ENCODE data around the gene ZNF783. TPM values are rescaled to one million over a fixed set of nuclear protein-coding genes. Genes with fewer than 3 reads are reported as not detected.
"Not testable (repeated sequence)": the region's sequence is repeated elsewhere in the genome, so short reads cannot be mapped to it uniquely, and the experiment has no call there.

The ZNF783 gene
- total RNA-seq, 1 experiment from 2014 or later, result 3.9 TPM

GRCh38 chr7:149252378-149252777, 9.6 kb upstream of the ZNF783 start:
- Histone ChIP-seq H3K27ac (no peak overlapping the region), H3K27me3 (replicated peaks) (no peaks in the 10 kb centered on the region), H3K36me3 (peaks cover 36% of the 10 kb centered on the region), H3K4me1 (replicated peaks) (0 out of 2 replicates have a peak, but pooled peaks cover 3% of the 10 kb centered on the region), H3K4me3 (no peak overlapping the region), H3K9me3 (replicated peaks) (no peaks in the 10 kb centered on the region)
- DNase-seq (ENCODE audit: low read depth in 1 of 2, low spot score in 2 of 2), result no peak

GRCh38 chr7:149253665-149254064, 8.3 kb upstream of the ZNF783 start:
- Histone ChIP-seq H3K4me1 (replicated peaks) (no peaks in the 10 kb centered on the region), H3K36me3 (peaks cover 36% of the 10 kb centered on the region), H3K4me3 (no peak overlapping the region), H3K27ac (no peak overlapping the region), H3K27me3 (replicated peaks) (no peaks in the 10 kb centered on the region), H3K9me3 (replicated peaks) (no peaks in the 10 kb centered on the region)
- no peak for DNase-seq (ENCODE audit: low read depth in 1 of 2, low spot score in 2 of 2)

- Histone ChIP-seq H3K9me3 (replicated peaks) (no peaks in the 10 kb centered on the region), H3K36me3 (peaks cover 36% of the 10 kb centered on the region), H3K27ac (no peak overlapping the region), H3K27me3 (replicated peaks) (no peaks in the 10 kb centered on the region), H3K4me3 (no peak overlapping the region), H3K4me1 (replicated peaks) (no peaks in the 10 kb centered on the region)
- no peak for DNase-seq (ENCODE audit: low read depth in 1 of 2, low spot score in 2 of 2)
These were observed 7.7 kb upstream of the ZNF783 start for GRCh38 chr7:149254181-149254858.

GRCh38 chr7:149255174-149255573, 6.8 kb upstream of the ZNF783 start:
- Histone ChIP-seq H3K4me1 (replicated peaks) (no peaks in the 10 kb centered on the region), H3K4me3 (no peak overlapping the region), H3K36me3 (peaks cover 36% of the 10 kb centered on the region), H3K27ac (no peak overlapping the region), H3K27me3 (replicated peaks) (no peaks in the 10 kb centered on the region), H3K9me3 (replicated peaks) (no peaks in the 10 kb centered on the region)
- no peak for DNase-seq (ENCODE audit: low read depth in 1 of 2, low spot score in 2 of 2)

- no peak for DNase-seq (ENCODE audit: low read depth in 1 of 2, low spot score in 2 of 2)
- Histone ChIP-seq H3K9me3 (replicated peaks) (no peaks in the 10 kb centered on the region), H3K27ac (no peak overlapping the region), H3K4me3 (no peak overlapping the region), H3K4me1 (replicated peaks) (peaks cover 7% of the 10 kb centered on the region), H3K36me3 (peaks cover 34% of the 10 kb centered on the region), H3K27me3 (replicated peaks) (no peaks in the 10 kb centered on the region)
These were observed 5.4 kb upstream of the ZNF783 start for GRCh38 chr7:149256568-149256967.

- peaks cover 13% of the 10 kb centered on the region for H3K4me1 ChIP-seq (replicated peaks)
- no peak for DNase-seq (ENCODE audit: low read depth in 1 of 2, low spot score in 2 of 2)
These were observed 4.8 kb upstream of the ZNF783 start for GRCh38 chr7:149257146-149257545.

GRCh38 chr7:149261316-149261828, 624 bp upstream of the ZNF783 start:
- H3K27me3 ChIP-seq (replicated peaks), result no peaks in the 10 kb centered on the region
- H3K4me3 ChIP-seq, result peak overlapping the region; percentile 69
- H3K4me1 ChIP-seq (replicated peaks), result peaks cover 21% of the 10 kb centered on the region
- DNase-seq (ENCODE audit: low read depth in 1 of 2, low spot score in 2 of 2), result no peak
- peak overlapping the region; percentile 79 for H3K27ac ChIP-seq
- peaks cover 12% of the 10 kb centered on the region for H3K36me3 ChIP-seq
- H3K9me3 ChIP-seq (replicated peaks), result peaks cover 7% of the 10 kb centered on the region

More at GRCh38 chr7:149257146-149257545, 4.8 kb upstream of the ZNF783 start:
- Histone ChIP-seq H3K27me3 (replicated peaks) (no peaks in the 10 kb centered on the region), H3K36me3 (peaks cover 33% of the 10 kb centered on the region), H3K27ac (no peak overlapping the region), H3K9me3 (replicated peaks) (peaks cover 1% of the 10 kb centered on the region), H3K4me3 (no peak overlapping the region)

- DNase-seq (ENCODE audit: low read depth in 1 of 2, low spot score in 2 of 2), result no peak
- Histone ChIP-seq H3K36me3 (peaks cover 22% of the 10 kb centered on the region), H3K27me3 (replicated peaks) (no peaks in the 10 kb centered on the region), H3K4me1 (replicated peaks) (peaks cover 15% of the 10 kb centered on the region), H3K9me3 (replicated peaks) (peaks cover 7% of the 10 kb centered on the region), H3K27ac (no peak overlapping the region), H3K4me3 (no peak overlapping the region)
These were observed 4.5 kb downstream of the ZNF783 start for GRCh38 chr7:149266451-149266850.

- Histone ChIP-seq H3K4me1 (replicated peaks) (peaks cover 2% of the 10 kb centered on the region), H3K27me3 (replicated peaks) (no peaks in the 10 kb centered on the region), H3K9me3 (replicated peaks) (no peaks in the 10 kb centered on the region; the same call in 1 of the 2 replicates), H3K36me3 (peaks cover 14% of the 10 kb centered on the region; the same call in 1 of the 2 replicates), H3K4me3 (no peak overlapping the region), H3K27ac (no peak overlapping the region)
- no peak for DNase-seq (ENCODE audit: low read depth in 1 of 2, low spot score in 2 of 2)
These were observed 5.7 kb downstream of the ZNF783 start for GRCh38 chr7:149267733-149268132.

- H3K9me3 ChIP-seq (replicated peaks); H3K27ac ChIP-seq; H3K27me3 ChIP-seq (replicated peaks); DNase-seq (ENCODE audit: low read depth in 1 of 2, low spot score in 2 of 2); H3K4me1 ChIP-seq (replicated peaks); H3K4me3 ChIP-seq: not testable (repeated sequence)
- peaks cover 14% of the 10 kb centered on the region; the same call in 1 of the 2 replicates for H3K36me3 ChIP-seq
These were observed 12.4 kb downstream of the ZNF783 start for GRCh38 chr7:149274424-149274823.

- no peak overlapping the region for H3K4me3 ChIP-seq
- peaks cover 14% of the 10 kb centered on the region; the same call in 1 of the 2 replicates for H3K36me3 ChIP-seq
- no peaks in the 10 kb centered on the region for H3K27me3 ChIP-seq (replicated peaks)
- no peak overlapping the region for H3K27ac ChIP-seq
- H3K9me3 ChIP-seq (replicated peaks), result no peaks in the 10 kb centered on the region; the same call in 1 of the 2 replicates
- no peaks in the 10 kb centered on the region for H3K4me1 ChIP-seq (replicated peaks)
- DNase-seq (ENCODE audit: low read depth in 1 of 2, low spot score in 2 of 2), result no peak
These were observed 15.9 kb downstream of the ZNF783 start for GRCh38 chr7:149277871-149278270.

GRCh38 chr7:149278396-149278795, 16.4 kb downstream of the ZNF783 start:
- H3K4me1 ChIP-seq (replicated peaks), result no peaks in the 10 kb centered on the region
- peaks cover 14% of the 10 kb centered on the region; the same call in 1 of the 2 replicates for H3K36me3 ChIP-seq
- no peak for DNase-seq (ENCODE audit: low read depth in 1 of 2, low spot score in 2 of 2)
- H3K27ac ChIP-seq, result no peak overlapping the region
- no peak overlapping the region for H3K4me3 ChIP-seq
- no peaks in the 10 kb centered on the region; the same call in 1 of the 2 replicates for H3K9me3 ChIP-seq (replicated peaks)
- no peaks in the 10 kb centered on the region for H3K27me3 ChIP-seq (replicated peaks)

- H3K4me3 ChIP-seq, result no peak overlapping the region
- H3K27me3 ChIP-seq (replicated peaks), result no peaks in the 10 kb centered on the region
- H3K27ac ChIP-seq, result no peak overlapping the region
- H3K36me3 ChIP-seq, result peaks cover 14% of the 10 kb centered on the region; the same call in 1 of the 2 replicates
- no peaks in the 10 kb centered on the region for H3K4me1 ChIP-seq (replicated peaks)
- no peak for DNase-seq (ENCODE audit: low read depth in 1 of 2, low spot score in 2 of 2)
- H3K9me3 ChIP-seq (replicated peaks), result no peaks in the 10 kb centered on the region; the same call in 1 of the 2 replicates
These were observed 17.2 kb downstream of the ZNF783 start for GRCh38 chr7:149279111-149279743.

- Histone ChIP-seq H3K27me3 (replicated peaks) (no peaks in the 10 kb centered on the region), H3K36me3 (peaks cover 10% of the 10 kb centered on the region; the same call in 1 of the 2 replicates), H3K27ac (no peak overlapping the region), H3K4me1 (replicated peaks) (peaks cover 4% of the 10 kb centered on the region), H3K9me3 (replicated peaks) (0 out of 2 replicates have a peak, but pooled peaks cover 1% of the 10 kb centered on the region), H3K4me3 (no peak overlapping the region)
- DNase-seq (ENCODE audit: low read depth in 1 of 2, low spot score in 2 of 2), result no peak
These were observed 18.2 kb downstream of the ZNF783 start for GRCh38 chr7:149280151-149280550.
